Prostate gland (tissue), 2 donors: ENCODE results near the gene RBP5. TPM values are rescaled to one million over a fixed set of nuclear protein-coding genes. Genes with fewer than 3 reads are reported as not detected.

ENCODE experiments used
- DNase-seq: peaks from one replicate; pipeline ENCODE4 v3.0.0-alpha.2; 2019; ENCODE audit warnings: low spot score
- H3K27ac ChIP-seq, 2 donors: fragments of 200-600 bp; sonication (generic); 2 replicates each; pipeline ENCODE4 v1.5.1; 2017 to 2019
- H3K27me3 ChIP-seq: fragments of 200-600 bp; sonication (generic); replicated peaks from 2 replicates; pipeline ENCODE4 v1.5.1; 2019; ENCODE audit not compliant: insufficient read depth
- H3K36me3 ChIP-seq, 2 donors: fragments of 200-600 bp; sonication (generic); 1 replicate in 1 of 2; 2 replicates in 1 of 2; pipeline versions ENCODE4 v1.5.1 to v1.8.1; 2017 to 2019
- H3K4me1 ChIP-seq: fragments of 200-600 bp; sonication (generic); replicated peaks from 2 replicates; pipeline ENCODE4 v1.5.1; 2019
- H3K4me3 ChIP-seq, 2 donors: fragments of 200-600 bp; sonication (generic); 2 replicates each; pipeline ENCODE4 v1.5.1; 2017 to 2019
- H3K9me3 ChIP-seq: fragments of 200-600 bp; sonication (generic); 2 replicates; pipeline ENCODE4 v1.5.1; 2017
- POLR2A ChIP-seq: fragments of 450-650 bp; IDR thresholded peaks from one replicate; pipeline ENCODE4 v1.6.1; 2016; ENCODE audit warnings: antibody characterized with exemption, mild to moderate bottlenecking
- POLR2AphosphoS5 ChIP-seq: sonication (generic); formaldehyde crosslinking; IDR thresholded peaks from one replicate; pipeline ENCODE4 v1.6.1; 2017; ENCODE audit warnings: antibody characterized with exemption
- WGBS: methylation state at CpG from one replicate; pipeline ENCODE4 v1.1.5; 2018; 5-methylcytosine and 5-hydroxymethylcytosine counted together
- intact Hi-C: fragments of 100-400 bp; cut with DNase I; formaldehyde crosslinking; loops from one replicate; pipeline ENCODE4 v1.14.2; 2022
- total RNA-seq, 2 donors: library from RNA; depleted of rRNA; stranded (reverse); fragments of >200 nt; gene quantifications; one replicate each; pipeline ENCODE4 v1.1.0, GENCODE V29; 2016
- TF ChIP-seq, protein P1 (sequence below), 4 experiments: fragments of 200-600 bp in 2 of 4; fragments of 450-650 bp in 2 of 4; sonication (generic) in 2 of 4; IDR thresholded peaks; 1 replicate in 3 of 4; 2 replicates in 1 of 4; pipeline ENCODE4 v1.5.1; 2016 to 2019; ENCODE audit warnings: antibody characterized with exemption in 4 of 4, mild to moderate bottlenecking in 2 of 4, moderate library complexity in 2 of 4

The RBP5 gene
- total RNA-seq, 2 donors from 2014 or later = 2.4 to 3.5 TPM

DNA sequence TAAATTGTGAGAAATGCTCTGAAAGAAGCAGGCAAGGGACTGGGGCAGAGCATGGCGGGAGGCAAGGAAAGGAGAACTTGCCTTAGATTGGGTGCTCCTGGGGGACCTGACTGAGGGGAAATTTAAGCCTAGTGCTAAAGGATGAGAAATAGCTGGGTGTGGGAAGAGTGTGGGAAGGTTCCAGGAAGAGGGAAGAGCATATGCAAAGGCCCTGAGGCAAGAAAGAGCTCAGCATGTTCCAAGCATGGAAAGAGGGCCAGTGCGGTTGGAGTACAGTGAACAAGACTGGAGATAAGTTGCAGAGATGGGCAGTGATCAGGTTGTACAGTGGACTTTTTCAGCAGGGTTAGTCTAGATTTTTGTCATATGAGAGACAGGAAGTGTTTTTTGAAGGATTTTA is 10.5 kb upstream of the RBP5 start:
- intact Hi-C loops = no loop called here
- H3K4me3 ChIP-seq = no peak overlapping the region
- TF ChIP-seq, protein P1, sequence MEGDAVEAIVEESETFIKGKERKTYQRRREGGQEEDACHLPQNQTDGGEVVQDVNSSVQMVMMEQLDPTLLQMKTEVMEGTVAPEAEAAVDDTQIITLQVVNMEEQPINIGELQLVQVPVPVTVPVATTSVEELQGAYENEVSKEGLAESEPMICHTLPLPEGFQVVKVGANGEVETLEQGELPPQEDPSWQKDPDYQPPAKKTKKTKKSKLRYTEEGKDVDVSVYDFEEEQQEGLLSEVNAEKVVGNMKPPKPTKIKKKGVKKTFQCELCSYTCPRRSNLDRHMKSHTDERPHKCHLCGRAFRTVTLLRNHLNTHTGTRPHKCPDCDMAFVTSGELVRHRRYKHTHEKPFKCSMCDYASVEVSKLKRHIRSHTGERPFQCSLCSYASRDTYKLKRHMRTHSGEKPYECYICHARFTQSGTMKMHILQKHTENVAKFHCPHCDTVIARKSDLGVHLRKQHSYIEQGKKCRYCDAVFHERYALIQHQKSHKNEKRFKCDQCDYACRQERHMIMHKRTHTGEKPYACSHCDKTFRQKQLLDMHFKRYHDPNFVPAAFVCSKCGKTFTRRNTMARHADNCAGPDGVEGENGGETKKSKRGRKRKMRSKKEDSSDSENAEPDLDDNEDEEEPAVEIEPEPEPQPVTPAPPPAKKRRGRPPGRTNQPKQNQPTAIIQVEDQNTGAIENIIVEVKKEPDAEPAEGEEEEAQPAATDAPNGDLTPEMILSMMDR (IDR thresholded peaks at IDR 0.05) = no peak
- TF ChIP-seq POLR2A (no peak), POLR2AphosphoS5 (no peak)
- no peaks in the 10 kb centered on the region for H3K9me3 ChIP-seq
- H3K27me3 ChIP-seq = no peaks in the 10 kb centered on the region
- DNase-seq = no peak
- H3K36me3 ChIP-seq = peaks cover 0 to 5% of the 10 kb centered on the region in 2 donors
- WGBS = 100% methylated on average over 2 of the region's 2 CpGs
- no peaks in the 10 kb centered on the region for H3K4me1 ChIP-seq
- no peak overlapping the region for H3K27ac ChIP-seq

DNA sequence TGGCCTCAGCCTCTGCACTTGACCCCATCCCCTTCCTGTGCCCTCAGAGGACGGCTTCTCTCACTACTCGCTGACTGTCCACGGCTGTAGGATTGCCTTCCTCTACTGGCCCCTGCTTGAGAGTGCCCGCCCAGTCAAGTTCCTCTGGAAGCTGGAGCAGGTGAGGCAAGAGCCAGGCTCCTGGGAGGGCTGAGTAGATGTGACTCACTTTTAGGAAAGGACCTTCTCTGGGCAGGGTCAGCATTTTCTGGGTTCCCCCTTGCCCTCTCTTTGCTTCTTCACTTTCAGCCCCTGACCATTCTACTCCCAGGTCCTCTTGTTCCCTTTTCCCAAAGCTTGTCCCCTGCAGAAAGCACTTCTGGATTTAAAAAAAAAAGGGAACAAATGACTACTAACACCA is 9.2 kb upstream of the RBP5 start:
- 86% methylated on average over 4 of the region's 4 CpGs for WGBS
- Histone ChIP-seq H3K4me1 (no peaks in the 10 kb centered on the region), H3K27ac (no peak overlapping the region), H3K9me3 (no peaks in the 10 kb centered on the region), H3K36me3 (peaks cover 0 to 5% of the 10 kb centered on the region in 2 donors), H3K4me3 (no peak overlapping the region), H3K27me3 (no peaks in the 10 kb centered on the region)
- no peak for DNase-seq
- intact Hi-C loops = no loop called here
- TF ChIP-seq POLR2AphosphoS5 = no peak
- TF ChIP-seq, protein P1 (IDR thresholded peaks at IDR 0.05) = no peak

DNA sequence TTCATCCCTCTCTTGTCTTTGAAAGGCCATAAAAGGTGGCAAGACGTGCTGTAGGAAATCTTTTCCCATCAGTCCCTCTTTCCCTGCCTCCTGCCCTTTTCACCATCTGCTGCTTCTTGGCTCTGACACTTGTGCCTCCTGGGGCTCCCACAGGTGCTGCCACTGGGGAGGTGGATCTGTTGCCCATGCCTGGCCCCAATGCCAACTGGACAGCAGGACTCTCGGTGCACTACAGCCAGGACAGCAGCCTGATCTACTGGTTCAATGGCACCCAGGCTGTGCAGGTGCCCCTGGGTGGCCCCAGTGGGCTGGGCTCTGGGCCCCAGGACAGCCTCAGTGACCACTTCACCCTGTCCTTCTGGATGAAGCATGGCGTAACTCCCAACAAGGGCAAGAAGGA is 8.0 kb upstream of the RBP5 start:
- no peak for DNase-seq
- intact Hi-C loops = no loop called here
- H3K27me3 ChIP-seq = no peaks in the 10 kb centered on the region
- 81% methylated on average over 3 of the region's 3 CpGs for WGBS
- H3K4me1 ChIP-seq = no peaks in the 10 kb centered on the region
- H3K9me3 ChIP-seq = no peaks in the 10 kb centered on the region
- no peak for TF ChIP-seq POLR2A
- TF ChIP-seq POLR2AphosphoS5 = no peak
- H3K27ac ChIP-seq = no peak overlapping the region
- peaks cover 0 to 5% of the 10 kb centered on the region in 2 donors for H3K36me3 ChIP-seq
- no peak overlapping the region for H3K4me3 ChIP-seq

DNA sequence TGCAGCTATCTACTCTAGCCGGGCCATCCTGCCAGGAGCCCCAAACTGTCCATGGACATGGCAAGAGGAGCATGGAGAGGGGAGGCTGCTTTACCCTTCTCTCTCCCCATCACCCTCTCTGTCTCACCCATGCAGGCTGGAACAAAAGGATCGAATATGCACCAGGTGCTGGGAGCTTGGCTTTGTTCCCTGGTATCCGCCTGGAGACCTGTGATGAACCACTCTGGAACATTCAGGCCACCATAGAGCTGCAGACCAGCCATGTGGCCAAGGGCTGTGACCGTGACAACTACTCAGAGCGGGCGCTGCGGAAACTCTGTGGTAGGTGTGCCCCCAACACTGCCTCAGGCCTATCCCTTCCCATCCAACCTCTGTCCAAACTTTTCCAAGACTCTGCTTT is 7.4 kb upstream of the RBP5 start:
- Histone ChIP-seq H3K4me3 (no peak overlapping the region), H3K36me3 (peaks cover 0 to 5% of the 10 kb centered on the region in 2 donors), H3K4me1 (no peaks in the 10 kb centered on the region), H3K27me3 (no peaks in the 10 kb centered on the region), H3K9me3 (no peaks in the 10 kb centered on the region), H3K27ac (no peak overlapping the region)
- DNase-seq = no peak
- intact Hi-C loops = no loop called here
- no peak for TF ChIP-seq POLR2AphosphoS5
- WGBS = 94% methylated on average over 7 of the region's 7 CpGs

DNA sequence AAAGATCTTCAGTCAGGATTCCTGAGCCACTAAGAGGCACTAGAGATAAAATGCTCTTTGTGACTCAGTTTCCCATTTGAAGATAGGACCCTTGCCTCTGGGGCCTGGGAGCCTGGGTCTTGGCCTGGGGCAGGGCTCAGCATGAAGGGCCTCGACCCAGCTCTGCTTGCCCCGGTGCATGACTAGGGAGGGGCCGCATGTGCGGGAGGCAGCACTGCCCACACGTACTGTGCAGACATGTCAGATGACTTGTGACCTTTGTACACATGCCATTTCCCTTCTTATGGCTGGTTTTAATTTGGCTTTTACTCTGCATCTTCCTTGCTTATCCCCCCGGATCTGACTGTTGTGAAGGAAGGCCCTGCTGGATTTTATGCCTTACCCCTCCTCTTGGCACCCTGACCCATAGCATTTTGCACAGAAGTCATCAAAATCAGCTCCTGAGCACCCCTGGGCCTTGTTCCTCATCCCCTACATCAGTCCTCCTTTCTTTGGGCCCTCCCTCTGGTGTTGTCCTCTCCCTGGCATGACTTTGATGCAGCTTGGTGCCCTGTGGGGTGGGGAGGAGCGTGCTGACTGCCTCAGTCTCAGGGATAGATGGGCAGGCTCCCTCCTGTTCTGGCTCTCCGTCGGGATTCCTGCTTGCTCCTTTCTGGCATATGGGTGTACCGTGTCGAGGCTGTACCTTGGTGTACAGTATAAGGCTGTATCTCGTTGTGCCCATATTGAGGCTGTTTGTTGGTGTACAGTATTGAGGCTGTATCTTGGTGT is 5.9 kb upstream of the RBP5 start:
- 86% methylated on average over 12 of the region's 12 CpGs for WGBS

More for the DNA sequence above, 5.9 kb upstream of the RBP5 start:
- no peaks in the 10 kb centered on the region for H3K9me3 ChIP-seq
- no peaks in the 10 kb centered on the region for H3K27me3 ChIP-seq
- H3K36me3 ChIP-seq = peaks cover 0 to 5% of the 10 kb centered on the region in 2 donors
- H3K4me1 ChIP-seq = no peaks in the 10 kb centered on the region
- DNase-seq = no peak
- intact Hi-C loops = no loop called here
- H3K27ac ChIP-seq = no peak overlapping the region
- TF ChIP-seq, protein P1 (IDR thresholded peaks at IDR 0.05) = no peak
- TF ChIP-seq POLR2A (no peak), POLR2AphosphoS5 (no peak)
- no peak overlapping the region for H3K4me3 ChIP-seq
